HepG2 (cell line): ENCODE measurements around the gene PRKG1. TPM values are rescaled to one million over a fixed set of nuclear protein-coding genes. Genes with fewer than 3 reads are reported as not detected.

Experiments used
- GLI4 ChIP-seq: sonication (generic); formaldehyde crosslinking; IDR thresholded peaks from 2 replicates; pipeline ENCODE4 v1.5.1; 2020; ENCODE audit warnings: missing genetic modification reagents, mild to moderate bottlenecking, moderate library complexity, borderline replicate concordance
- HOXA3 ChIP-seq: sonication (generic); formaldehyde crosslinking; IDR thresholded peaks from 2 replicates; pipeline ENCODE4 v1.5.0; 2020; ENCODE audit warnings: missing genetic modification reagents
- NCOA1 ChIP-seq: sonication (generic); formaldehyde crosslinking; IDR thresholded peaks from 2 replicates; pipeline ENCODE4 v1.9.0; 2021; ENCODE audit warnings: missing genetic modification reagents
- TAF15 ChIP-seq: fragments of 200-400 bp; formaldehyde crosslinking; IDR thresholded peaks from one replicate; pipeline ENCODE4 v1.6.1; 2018; ENCODE audit warnings: mild to moderate bottlenecking, low read depth, low read length; ENCODE audit not compliant: poor library complexity, severe bottlenecking
- ZKSCAN1 ChIP-seq: fragments of 150-350 bp; IDR thresholded peaks from 2 replicates; pipeline ENCODE4 v1.6.1; 2014; ENCODE audit warnings: low read length
- ZNF18 ChIP-seq: sonication (generic); formaldehyde crosslinking; IDR thresholded peaks from 2 replicates; pipeline ENCODE4 v1.8.0; 2022; ENCODE audit warnings: mild to moderate bottlenecking, missing genetic modification reagents; ENCODE audit not compliant: insufficient replicate concordance
- ZNF557 ChIP-seq: sonication (generic); formaldehyde crosslinking; IDR thresholded peaks from 2 replicates; pipeline ENCODE4 v1.4.0; 2020; ENCODE audit warnings: missing genetic modification reagents
- ZNF644 ChIP-seq: IDR thresholded peaks from 2 replicates; pipeline ENCODE4 v1.6.1; 2016; ENCODE audit warnings: low read depth
- ZNF710 ChIP-seq: sonication (generic); formaldehyde crosslinking; IDR thresholded peaks from 2 replicates; pipeline ENCODE4 v1.5.0; 2020; ENCODE audit warnings: mild to moderate bottlenecking, missing genetic modification reagents, borderline replicate concordance
- ZNF761 ChIP-seq: sonication (generic); formaldehyde crosslinking; conservative IDR thresholded peaks from 2 replicates; pipeline ENCODE4 v1.4.0; 2020; ENCODE audit warnings: mild to moderate bottlenecking, missing genetic modification reagents
- polyA plus RNA-seq, 8 experiments: library from polyadenylated mRNA; depleted of rRNA in 3 of 8; stranded (reverse) in 7 of 8; unstranded in 1 of 8; fragments of >200 nt; fragmentation: Illumina TruSeq in 4 of 8; extraction: Trizol in 4 of 8; gene quantifications; 2 replicates each; pipeline versions ENCODE4 v1.2.1 to v1.2.3, GENCODE V29; 2011 to 2016; ENCODE audit warnings: low read depth in 4 of 8, missing spikeins in 1 of 8, mixed read lengths in 1 of 8; ENCODE audit not compliant: insufficient read depth in 1 of 8
- total RNA-seq, 5 experiments: library from RNA; depleted of rRNA; stranded (reverse); fragments of >200 nt; fragmentation: Illumina TruSeq; extraction: Trizol; gene quantifications; 2 replicates each; pipeline ENCODE4 v1.2.3, GENCODE V29; 2016; ENCODE audit warnings: low read depth in 1 of 5
- TF ChIP-seq, protein P1 (sequence below): sonication (generic); formaldehyde crosslinking; IDR thresholded peaks from 2 replicates; pipeline ENCODE4 v1.4.0; 2020; ENCODE audit warnings: missing genetic modification reagents, mild to moderate bottlenecking, borderline replicate concordance
- TF ChIP-seq, protein P2 (sequence below): IDR thresholded peaks from 2 replicates; pipeline ENCODE4 v1.6.1; 2016; ENCODE audit warnings: missing biosample characterization, missing genetic modification reagents, low read depth

The PRKG1 gene
- total and polyA plus RNA-seq, 2 of the 13 experiments (the other 11 are each of a cell fraction or from before 2014, with no cell fraction given): 0.01 TPM; not detected in 1

DNA sequence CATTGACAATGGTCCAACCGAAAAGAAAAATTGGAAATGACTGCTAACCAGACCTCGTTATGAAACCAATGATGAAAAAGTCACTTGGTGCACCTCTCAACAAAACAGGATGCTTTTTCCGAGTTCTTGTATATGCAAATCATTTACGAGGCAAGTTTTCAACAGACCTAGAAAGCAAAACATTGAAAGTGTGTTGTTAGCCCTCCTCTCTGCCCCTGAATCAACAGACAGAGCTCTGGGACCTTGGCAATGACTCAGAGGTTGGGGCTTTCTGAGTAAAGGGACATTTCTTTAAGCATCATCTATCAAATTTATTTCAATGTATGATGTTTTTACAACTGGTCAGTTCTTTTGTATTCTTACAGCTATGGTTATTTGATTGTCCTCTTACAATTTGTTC is 1223.5 kb downstream of the PRKG1 start (continued):
- TF ChIP-seq, protein P1, sequence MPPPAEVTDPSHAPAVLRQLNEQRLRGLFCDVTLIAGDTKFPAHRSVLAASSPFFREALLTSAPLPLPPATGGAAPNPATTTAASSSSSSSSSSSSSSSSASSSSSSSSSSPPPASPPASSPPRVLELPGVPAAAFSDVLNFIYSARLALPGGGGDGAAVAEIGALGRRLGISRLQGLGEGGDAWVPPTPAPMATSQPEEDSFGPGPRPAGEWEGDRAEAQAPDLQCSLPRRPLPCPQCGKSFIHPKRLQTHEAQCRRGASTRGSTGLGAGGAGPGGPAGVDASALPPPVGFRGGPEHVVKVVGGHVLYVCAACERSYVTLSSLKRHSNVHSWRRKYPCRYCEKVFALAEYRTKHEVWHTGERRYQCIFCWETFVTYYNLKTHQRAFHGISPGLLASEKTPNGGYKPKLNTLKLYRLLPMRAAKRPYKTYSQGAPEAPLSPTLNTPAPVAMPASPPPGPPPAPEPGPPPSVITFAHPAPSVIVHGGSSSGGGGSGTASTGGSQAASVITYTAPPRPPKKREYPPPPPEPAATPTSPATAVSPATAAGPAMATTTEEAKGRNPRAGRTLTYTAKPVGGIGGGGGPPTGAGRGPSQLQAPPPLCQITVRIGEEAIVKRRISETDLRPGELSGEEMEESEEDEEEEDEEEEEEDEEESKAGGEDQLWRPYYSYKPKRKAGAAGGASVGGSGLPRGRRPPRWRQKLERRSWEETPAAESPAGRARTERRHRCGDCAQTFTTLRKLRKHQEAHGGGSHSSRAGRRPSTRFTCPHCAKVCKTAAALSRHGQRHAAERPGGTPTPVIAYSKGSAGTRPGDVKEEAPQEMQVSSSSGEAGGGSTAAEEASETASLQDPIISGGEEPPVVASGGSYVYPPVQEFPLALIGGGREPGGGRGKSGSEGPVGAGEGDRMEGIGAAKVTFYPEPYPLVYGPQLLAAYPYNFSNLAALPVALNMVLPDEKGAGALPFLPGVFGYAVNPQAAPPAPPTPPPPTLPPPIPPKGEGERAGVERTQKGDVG (CRISPR knock-in tag): no peak
- TF ChIP-seq HOXA3 (CRISPR knock-in tag) (no peak), ZNF18 (CRISPR knock-in tag) (no peak), TAF15 (no peak), NCOA1 (no peak), ZKSCAN1 (no peak), ZNF644 (CRISPR knock-in tag) (no peak), ZNF557 (CRISPR knock-in tag) (no peak), ZNF761 (CRISPR knock-in tag) (no peak), GLI4 (CRISPR knock-in tag) (no peak), ZNF710 (CRISPR knock-in tag) (no peak)
- TF ChIP-seq, protein P2, sequence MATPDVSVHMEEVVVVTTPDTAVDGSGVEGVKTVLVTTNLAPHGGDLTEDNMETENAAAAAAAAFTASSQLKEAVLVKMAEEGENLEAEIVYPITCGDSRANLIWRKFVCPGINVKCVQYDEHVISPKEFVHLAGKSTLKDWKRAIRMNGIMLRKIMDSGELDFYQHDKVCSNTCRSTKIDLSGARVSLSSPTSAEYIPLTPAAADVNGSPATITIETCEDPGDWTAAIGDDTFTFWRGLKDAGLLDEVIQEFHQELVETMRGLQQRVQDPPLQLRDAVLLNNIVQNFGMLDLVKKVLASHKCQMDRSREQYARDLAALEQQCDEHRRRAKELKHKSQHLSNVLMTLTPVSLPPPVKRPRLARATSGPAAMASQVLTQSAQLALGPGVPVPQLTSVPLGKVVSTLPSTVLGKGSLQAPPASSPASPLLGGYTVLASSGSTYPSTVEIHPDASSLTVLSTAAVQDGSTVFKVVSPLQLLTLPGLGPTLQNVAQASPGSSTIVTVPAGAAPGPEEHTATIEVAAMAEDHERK (CRISPR knock-in tag): no peak
- TF ChIP-seq, all 625 proteins: peak for 0
